ENCODE data around the gene FAM184A. TPM values are rescaled to one million over a fixed set of nuclear protein-coding genes. Genes with fewer than 3 reads are reported as not detected.

FAM184A gene
- total RNA-seq, 2 experiments from 2014 or later: 2.2 to 2.7 TPM

DNA sequence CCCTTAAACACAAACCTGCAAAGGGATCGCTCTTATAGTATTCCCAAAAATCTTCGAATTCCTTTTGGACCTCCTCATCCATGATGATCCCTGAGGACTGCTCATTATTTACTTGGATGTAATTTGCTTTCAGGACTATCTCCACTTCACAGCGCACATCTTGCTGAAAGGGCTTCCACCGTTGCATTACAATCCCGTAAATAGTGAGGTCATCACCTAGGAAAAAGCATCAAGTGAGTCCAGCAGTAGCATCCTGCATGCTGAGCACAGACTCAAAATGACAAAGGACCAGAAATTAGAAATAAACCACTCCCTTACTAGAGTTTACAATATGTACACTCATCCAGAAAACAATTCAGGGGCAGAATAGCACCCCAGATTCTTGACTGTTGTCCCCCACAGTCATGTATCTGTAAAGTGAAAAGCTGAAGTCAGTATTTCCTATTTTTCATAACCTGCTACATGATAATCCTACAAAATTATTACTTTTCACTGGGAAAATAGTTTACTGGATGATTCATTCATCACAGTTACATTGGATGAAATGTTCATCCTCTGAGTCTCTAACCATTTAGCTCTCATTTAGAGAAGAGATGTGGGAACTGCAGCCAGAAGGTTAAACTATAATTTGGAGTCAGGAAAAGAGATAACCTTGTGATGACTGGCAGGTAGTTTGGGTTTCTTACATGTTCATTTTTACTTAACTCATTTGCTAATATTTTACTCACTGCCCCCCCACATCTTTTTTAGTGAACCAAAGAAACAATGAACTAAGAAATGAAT lies 160.7 kb downstream of the FAM184A start:
- Mint-ChIP-seq H3K27me3 (ENCODE audit: low read depth) (no peaks in the 10 kb centered on the region), H3K36me3 (ENCODE audit: low read depth) (peaks cover 67% of the 10 kb centered on the region), H3K4me1 (ENCODE audit: low read depth) (no peaks in the 10 kb centered on the region), H3K27ac (no peak overlapping the region), H3K9me3 (ENCODE audit: insufficient read depth) (no peaks in the 10 kb centered on the region), H3K4me3 (no peak overlapping the region)
- ChIA-PET CTCF (no interaction called here), POLR2A (interaction anchor here (0.6 kb wide), 1 partner anchor 198 kb away, joined by 4 read pairs; no protein-coding TSS in a partner anchor)
- no peak for ATAC-seq
- no peak for DNase-seq

DNA sequence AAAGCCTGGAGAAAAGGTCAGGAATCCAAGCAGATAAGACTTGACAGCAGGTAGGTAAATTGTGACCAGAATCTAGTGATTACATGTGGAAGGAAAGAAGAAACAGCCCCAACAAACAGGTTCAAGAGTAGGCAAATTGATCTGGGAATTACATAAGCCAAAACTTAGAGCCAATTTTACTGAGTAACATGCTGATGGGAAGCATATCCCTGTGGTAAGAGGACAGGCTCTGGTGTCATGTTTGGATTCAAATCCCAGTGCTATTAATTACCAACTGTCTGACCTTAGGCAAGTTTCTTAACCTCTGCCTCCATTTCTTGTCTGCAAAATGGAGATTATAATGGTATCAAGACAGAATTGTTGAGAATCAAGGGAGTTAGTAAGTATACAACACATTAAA lies 163.9 kb downstream of the FAM184A start:
- ChIA-PET POLR2A (no interaction called here), CTCF (no interaction called here)
- H3K36me3 Mint-ChIP-seq (ENCODE audit: low read depth): peaks cover 57% of the 10 kb centered on the region
- no peak overlapping the region for H3K27ac Mint-ChIP-seq
- no peaks in the 10 kb centered on the region for H3K4me1 Mint-ChIP-seq (ENCODE audit: low read depth)
- H3K4me3 Mint-ChIP-seq: no peak overlapping the region
- no peaks in the 10 kb centered on the region for H3K27me3 Mint-ChIP-seq (ENCODE audit: low read depth)
- no peaks in the 10 kb centered on the region for H3K9me3 Mint-ChIP-seq (ENCODE audit: insufficient read depth)
- no peak for ATAC-seq
- no peak for DNase-seq

GRCh38 chr6:118913161-118913560 lies 165.3 kb downstream of the FAM184A start:
- no peaks in the 10 kb centered on the region for H3K4me1 Mint-ChIP-seq (ENCODE audit: low read depth)
- H3K9me3 Mint-ChIP-seq (ENCODE audit: insufficient read depth): no peaks in the 10 kb centered on the region
- no peak overlapping the region for H3K27ac Mint-ChIP-seq
- CTCF ChIA-PET: interaction anchor here (1.4 to 1.5 kb wide), 2 partner anchors 17 to 29 kb away, joined by 3 to 4 read pairs; no protein-coding TSS in a partner anchor
- H3K4me3 Mint-ChIP-seq: no peak overlapping the region
- ATAC-seq (no peak), DNase-seq (no peak)
- H3K27me3 Mint-ChIP-seq (ENCODE audit: low read depth): no peaks in the 10 kb centered on the region
- POLR2A ChIA-PET: interaction anchor here (0.7 to 1.8 kb wide), 2 partner anchors 17 to 21 kb away, joined by 3 to 4 read pairs; no protein-coding TSS in a partner anchor
- peaks cover 60% of the 10 kb centered on the region for H3K36me3 Mint-ChIP-seq (ENCODE audit: low read depth)

- DNase-seq (no peak), ATAC-seq (no peak)
- Mint-ChIP-seq H3K4me3 (no peak overlapping the region), H3K9me3 (ENCODE audit: insufficient read depth) (no peaks in the 10 kb centered on the region), H3K27me3 (ENCODE audit: low read depth) (no peaks in the 10 kb centered on the region), H3K27ac (no peak overlapping the region), H3K4me1 (ENCODE audit: low read depth) (no peaks in the 10 kb centered on the region), H3K36me3 (ENCODE audit: low read depth) (peaks cover 61% of the 10 kb centered on the region)
- CTCF ChIA-PET: interaction anchor here (1.4 to 1.5 kb wide), 2 partner anchors 16 to 29 kb away, joined by 3 to 4 read pairs; no protein-coding TSS in a partner anchor
- POLR2A ChIA-PET: interaction anchor here (1.8 kb wide), 1 partner anchor 16 kb away, joined by 4 read pairs; no protein-coding TSS in a partner anchor
Observed at GRCh38 chr6:118912646-118913045, 165.8 kb downstream of the FAM184A start.

Small RNA genes lying within 50 kb of the gene (microRNA-seq; reads per million reads assigned to microRNA genes)
- not detected for gene MIR548B

Other genes starting within 250 kb of the FAM184A start
- 10 to 100 TPM; 49.4 to 51.1 TPM for gene ASF1A, start 184.5 kb downstream of the FAM184A start, total RNA-seq
- 10 to 100 TPM; 18.1 to 18.8 TPM for gene MCM9, start 143.5 kb downstream of the FAM184A start, total RNA-seq